A549 treated with dexamethasone at 1 μM for 4 hours (cell line): ENCODE data around the gene PEX11B. TPM values are rescaled to one million over a fixed set of nuclear protein-coding genes. Genes with fewer than 3 reads are reported as not detected.

Source experiments
- total RNA-seq: library from RNA; stranded (reverse); fragments of 200-300 nt; extraction: Qiagen RNA extraction; gene quantifications from 5 replicates; pipeline ENCODE4 v1.2.3, GENCODE V29; 2022

Gene PEX11B, protein sequence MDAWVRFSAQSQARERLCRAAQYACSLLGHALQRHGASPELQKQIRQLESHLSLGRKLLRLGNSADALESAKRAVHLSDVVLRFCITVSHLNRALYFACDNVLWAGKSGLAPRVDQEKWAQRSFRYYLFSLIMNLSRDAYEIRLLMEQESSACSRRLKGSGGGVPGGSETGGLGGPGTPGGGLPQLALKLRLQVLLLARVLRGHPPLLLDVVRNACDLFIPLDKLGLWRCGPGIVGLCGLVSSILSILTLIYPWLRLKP
- total RNA-seq = 31.5 to 39.8 TPM (median 37.6 TPM) in 5 replicates

DNA sequence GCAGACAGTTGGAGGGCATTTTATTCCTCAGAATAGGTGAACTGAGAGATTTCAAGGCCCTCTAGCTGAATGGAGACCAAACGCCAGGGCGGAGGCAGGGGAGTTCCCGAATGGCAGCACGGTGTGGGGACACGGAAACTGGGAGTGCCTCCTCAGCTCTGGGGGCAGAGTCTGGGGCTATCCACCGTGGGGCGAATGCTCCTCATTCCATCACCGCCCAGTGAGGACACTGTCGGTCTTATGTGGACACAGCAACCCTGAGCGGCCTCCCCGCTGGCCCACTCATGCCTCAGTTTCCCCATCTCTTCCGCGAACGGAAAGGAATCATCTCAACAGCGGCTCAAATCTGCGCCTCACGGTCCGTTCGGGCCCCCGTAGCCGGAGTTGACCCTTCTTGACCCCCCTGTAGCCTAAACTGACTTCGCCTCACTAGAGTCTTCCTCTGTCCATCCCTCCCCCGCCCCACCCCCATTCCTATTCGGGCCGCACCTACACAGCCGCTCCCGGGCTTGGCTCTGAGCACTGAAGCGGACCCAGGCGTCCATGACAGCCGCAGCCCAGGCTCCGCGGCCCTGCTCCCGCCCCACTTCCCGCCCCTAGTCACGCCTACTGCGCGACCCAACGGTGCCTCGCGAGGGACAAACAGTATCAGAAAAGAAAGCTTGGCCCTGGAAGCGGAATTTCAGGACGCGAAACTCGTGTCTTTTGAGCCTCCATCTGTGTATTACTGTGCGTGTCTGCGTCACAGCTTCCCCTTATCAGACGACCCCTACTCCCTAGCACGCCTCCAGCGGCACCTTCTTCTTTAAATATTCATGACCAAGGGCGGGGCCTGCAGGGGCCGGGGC is at the start of gene PEX11B:
PEX11B (minus strand) TSS at position 574 of the 848 bp plus-strand sequence; CDS start at position 545, 29 bp downstream.

GRCh38 chr1:145964328-145965118 is 46.0 kb upstream of the PEX11B start, which contains the start of the genes ANKRD34A and POLR3GL:
TSS of gene ANKRD34A (minus strand) at chr1:145964575. CDS start at chr1:145961759, 2,816 bp downstream.
TSS of gene POLR3GL (plus strand) at chr1:145964690. CDS start at chr1:145974866, 10,176 bp downstream.

GRCh38 chr1:145957443-145958319 is 39.2 kb upstream of the PEX11B start, which contains the start of gene LIX1L:
TSS of gene LIX1L (minus strand) at chr1:145958017. CDS start at chr1:145957927, 90 bp downstream.

DNA sequence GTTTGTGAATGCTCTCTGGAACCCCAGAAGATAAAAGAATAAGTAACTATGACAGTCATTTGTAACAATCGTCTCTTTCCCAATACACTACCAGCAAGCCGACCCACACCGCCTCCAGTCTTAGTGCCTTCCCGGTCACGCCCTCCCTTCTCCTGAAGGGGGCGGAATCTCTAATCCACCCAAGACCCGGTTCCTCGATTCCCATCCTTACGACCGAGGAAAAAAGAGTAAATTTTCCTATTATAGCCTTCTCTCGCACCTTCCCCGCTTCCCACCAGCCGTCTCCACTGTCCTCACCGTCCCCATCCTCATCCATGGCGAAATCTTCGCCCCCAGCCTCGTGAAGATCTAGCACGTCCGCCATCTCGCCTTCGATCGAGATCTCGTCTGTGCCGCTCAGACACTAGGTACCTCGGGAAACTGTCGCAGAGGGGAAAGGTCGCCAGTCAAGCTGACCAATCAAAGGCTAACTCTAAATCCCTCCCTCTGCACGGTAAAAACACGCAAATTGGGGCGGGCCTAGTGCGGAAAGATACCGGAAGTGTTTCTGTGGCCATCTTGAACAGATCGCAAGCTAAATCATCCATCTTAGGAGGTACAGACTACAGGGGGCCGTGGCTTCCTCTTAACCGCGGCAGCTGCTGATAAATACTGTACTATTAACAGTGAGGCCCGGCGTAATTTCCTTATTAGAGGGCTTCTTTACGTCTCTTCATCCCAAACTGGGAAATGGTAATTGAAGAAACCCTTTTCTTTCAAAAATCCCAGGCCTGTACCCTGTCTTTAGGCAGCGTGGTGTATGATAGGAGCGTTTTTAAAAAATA is 8.8 kb upstream of the PEX11B start, which contains the start of gene RBM8A:
RBM8A (minus strand) TSS at position 422 of the 824 bp plus-strand sequence; CDS start at position 364, 58 bp downstream.

DNA sequence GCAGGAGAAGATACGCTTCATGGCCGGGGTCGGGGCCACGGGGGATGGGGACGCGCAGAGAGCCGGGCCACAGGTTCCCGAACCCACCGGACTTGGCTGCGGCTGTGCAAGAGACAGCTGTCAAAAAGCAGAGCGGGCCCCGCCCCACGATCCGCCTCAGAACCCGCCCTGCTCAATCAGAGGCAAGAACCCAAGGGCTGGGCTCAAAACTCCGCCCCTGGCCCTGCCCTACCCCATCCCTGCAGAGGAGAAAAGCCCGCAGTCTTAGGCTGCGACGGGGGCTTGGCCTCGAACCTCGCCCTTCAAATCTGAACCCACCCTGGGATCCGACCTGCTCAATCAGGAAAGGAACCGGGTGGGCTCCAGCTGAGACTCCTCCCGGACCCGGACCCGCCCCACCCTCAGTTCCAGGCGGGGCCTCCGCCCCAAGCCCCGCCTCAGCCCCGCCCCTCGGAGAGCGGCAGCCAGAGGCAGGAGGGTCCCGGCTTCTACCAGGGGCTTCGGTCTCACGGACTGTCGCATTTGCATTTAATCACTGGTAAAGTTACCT is 32.7 kb downstream of the PEX11B start, which contains the start of gene ANKRD35:
ANKRD35 (minus strand) TSS at position 129 of the 550 bp plus-strand sequence; CDS start at position 21, 108 bp downstream.

Other genes starting within 250 kb of the PEX11B start
- gene PDZK1, start 211.3 kb downstream of the PEX11B start, total RNA-seq = 0.80 to 1.5 TPM (median 1.1 TPM) in 5 replicates
- not detected in 5 replicates for gene CD160, start 199.2 kb downstream of the PEX11B start, total RNA-seq
- gene RNF115, start 94.6 kb downstream of the PEX11B start, total RNA-seq = 12.1 to 15.0 TPM (median 13.8 TPM) in 5 replicates
- 37.6 to 45.8 TPM (median 38.9 TPM) in 5 replicates for gene POLR3C, start 94.5 kb downstream of the PEX11B start, total RNA-seq
- 6.1 to 7.3 TPM (median 6.4 TPM) in 5 replicates for gene NUDT17, start 73.1 kb downstream of the PEX11B start, total RNA-seq
- gene PIAS3, start 59.6 kb downstream of the PEX11B start, total RNA-seq = 34.3 to 47.3 TPM (median 43.5 TPM) in 5 replicates
- 0.04 to 0.07 TPM (median 0.06 TPM) in 5 replicates for gene ANKRD35, start 32.9 kb downstream of the PEX11B start, total RNA-seq
- gene ITGA10, start 8.7 kb downstream of the PEX11B start, total RNA-seq = 1.2 to 2.3 TPM (median 1.4 TPM) in 5 replicates
- 223 to 286 TPM (median 236 TPM) in 5 replicates for gene RBM8A, start 8.8 kb upstream of the PEX11B start, total RNA-seq
- 12.5 to 16.7 TPM (median 14.4 TPM) in 5 replicates for gene LIX1L, start 39.3 kb upstream of the PEX11B start, total RNA-seq
- gene ANKRD34A, start 45.9 kb upstream of the PEX11B start, total RNA-seq = 0.24 to 0.47 TPM (median 0.35 TPM) in 5 replicates
- 10.1 to 12.9 TPM (median 12.5 TPM) in 5 replicates for gene POLR3GL, start 46.0 kb upstream of the PEX11B start, total RNA-seq
- 0.37 to 0.81 TPM (median 0.52 TPM) in 5 replicates for gene TXNIP, start 77.9 kb upstream of the PEX11B start, total RNA-seq
- gene HJV, start 103.0 kb upstream of the PEX11B start, total RNA-seq = not detected in 5 replicates
- gene NBPF10, start 226.1 kb upstream of the PEX11B start, total RNA-seq = 1.0 to 1.4 TPM (median 1.2 TPM) in 5 replicates